Activated naive CD4-positive, alpha-beta T cell treated with anti-CD3 and anti-CD28 coated beads, Interleukin-2, amount 50 U/mL, for 72 hours (primary cell): ENCODE measurements around the gene GFAP. TPM values are rescaled to one million over a fixed set of nuclear protein-coding genes. Genes with fewer than 3 reads are reported as not detected.
"Not testable (repeated sequence)": the region's sequence is repeated elsewhere in the genome, so short reads cannot be mapped to it uniquely, and the experiment has no call there.

Source experiments
- ATAC-seq, 2 donors: fragments of 150-1000 bp; cut with Tn5 transposase; 2 replicates each; pipeline ENCODE4 v1.10.0; 2021; ENCODE audit warnings: mild to moderate bottlenecking in 2 of 2, moderate library complexity in 2 of 2
- DNase-seq, 2 donors: peaks; one replicate each; pipeline ENCODE4 v3.0.0; 2021 to 2022; ENCODE audit warnings: low spot score in 2 of 2
- H3K27ac Mint-ChIP-seq, 2 donors: one replicate each; pipeline ENCODE4 v1.8.0; 2022; ENCODE audit warnings: mild to moderate bottlenecking in 2 of 2, mixed read lengths in 2 of 2
- H3K36me3 Mint-ChIP-seq, 2 donors: one replicate each; pipeline ENCODE4 v1.8.0; 2022; ENCODE audit warnings: mixed read lengths in 2 of 2
- H3K9me3 Mint-ChIP-seq, 2 donors: one replicate each; pipeline ENCODE4 v1.8.0; 2022; ENCODE audit warnings: mixed read lengths in 2 of 2
- total RNA-seq, 2 donors: library from RNA; stranded (reverse); gene quantifications; one replicate each; pipeline ENCODE4 v1.2.3, GENCODE V29; 2022

The GFAP gene
- total RNA-seq, result not detected

GRCh38 chr17:44915321-44915726, at the start of gene GFAP:
Gene GFAP (minus strand): TSS chr17:44915500. CDS start chr17:44915486, 14 bp downstream.
- H3K27ac Mint-ChIP-seq, result no peak within 1 kb of the TSS
- DNase-seq (no peak), ATAC-seq (no peak)
- no peaks in the 10 kb centered on the region for H3K36me3 Mint-ChIP-seq
- no peaks in the 10 kb centered on the region for H3K9me3 Mint-ChIP-seq

GRCh38 chr17:44961921-44962350, 46.6 kb upstream of the GFAP start:
- no peak overlapping the region for H3K27ac Mint-ChIP-seq
- DNase-seq, result no peak

GRCh38 chr17:44960691-44961090, 45.4 kb upstream of the GFAP start:
- Mint-ChIP-seq H3K27ac (no peak overlapping the region), H3K9me3 (no peaks in the 10 kb centered on the region)
- no peak for ATAC-seq

More at GRCh38 chr17:44961921-44962350, 46.6 kb upstream of the GFAP start:
- ATAC-seq, result no peak
- H3K36me3 Mint-ChIP-seq, result no peaks in the 10 kb centered on the region
- H3K9me3 Mint-ChIP-seq, result no peaks in the 10 kb centered on the region

GRCh38 chr17:44959821-44960531, 44.7 kb upstream of the GFAP start:
- ATAC-seq, result peak; percentile 20 to 57
- Mint-ChIP-seq H3K27ac (no peak overlapping the region), H3K9me3 (no peaks in the 10 kb centered on the region), H3K36me3 (no peaks in the 10 kb centered on the region)
- DNase-seq, result no peak

More at GRCh38 chr17:44960691-44961090, 45.4 kb upstream of the GFAP start:
- DNase-seq, result no peak
- no peaks in the 10 kb centered on the region for H3K36me3 Mint-ChIP-seq

GRCh38 chr17:44956998-44957981, 42.0 kb upstream of the GFAP start:
- no peak overlapping the region for H3K27ac Mint-ChIP-seq
- H3K9me3 Mint-ChIP-seq, result no peaks in the 10 kb centered on the region
- no peaks in the 10 kb centered on the region for H3K36me3 Mint-ChIP-seq
- DNase-seq, result no peak
- no peak for ATAC-seq

GRCh38 chr17:44955674-44956425, 40.5 kb upstream of the GFAP start:
- DNase-seq, result no peak
- Mint-ChIP-seq H3K9me3 (no peaks in the 10 kb centered on the region), H3K36me3 (no peaks in the 10 kb centered on the region), H3K27ac (no peak overlapping the region)
- ATAC-seq, result no peak

- no peak for ATAC-seq
Observed at GRCh38 chr17:44952946-44953475, 37.7 kb upstream of the GFAP start.

GRCh38 chr17:44948315-44948795, 33.1 kb upstream of the GFAP start:
- Mint-ChIP-seq H3K27ac (peak overlapping the region; percentile 48 to 90), H3K9me3 (no peaks in the 10 kb centered on the region), H3K36me3 (peaks cover 16 to 19% of the 10 kb centered on the region in 2 donors)
- ATAC-seq (no peak), DNase-seq (no peak)

More at GRCh38 chr17:44952946-44953475, 37.7 kb upstream of the GFAP start:
- no peak for DNase-seq
- H3K9me3 Mint-ChIP-seq, result no peaks in the 10 kb centered on the region
- H3K36me3 Mint-ChIP-seq, result peaks cover 0 to 2% of the 10 kb centered on the region in 2 donors
- H3K27ac Mint-ChIP-seq, result no peak overlapping the region

GRCh38 chr17:44947461-44948314, 32.4 kb upstream of the GFAP start, which contains the start of gene KIF18B:
Gene KIF18B (minus strand): TSS chr17:44947773. CDS start chr17:44936344, 11,429 bp downstream.
- Mint-ChIP-seq H3K36me3 (peaks cover 16 to 19% of the 10 kb centered on the region in 2 donors), H3K9me3 (no peaks in the 10 kb centered on the region), H3K27ac (peak within 1 kb of the TSS; percentile 90 to 94)
- ATAC-seq (peak; percentile 97 to 98), DNase-seq (peak; percentile 90 to 94)

- not testable (repeated sequence) for ATAC-seq, DNase-seq, H3K9me3 Mint-ChIP-seq, H3K27ac Mint-ChIP-seq
- peaks cover 16 to 23% of the 10 kb centered on the region in 2 donors for H3K36me3 Mint-ChIP-seq
Observed at GRCh38 chr17:44945652-44946051, 30.4 kb upstream of the GFAP start.

GRCh38 chr17:44942456-44942855, 27.2 kb upstream of the GFAP start:
- Mint-ChIP-seq H3K9me3 (no peaks in the 10 kb centered on the region), H3K27ac (no peak overlapping the region)

GRCh38 chr17:44941712-44942331, 26.5 kb upstream of the GFAP start:
- ATAC-seq, result no peak
- no peak for DNase-seq
- H3K9me3 Mint-ChIP-seq, result no peaks in the 10 kb centered on the region
- no peak overlapping the region for H3K27ac Mint-ChIP-seq
- peaks cover 7 to 44% of the 10 kb centered on the region in 2 donors for H3K36me3 Mint-ChIP-seq

More at GRCh38 chr17:44942456-44942855, 27.2 kb upstream of the GFAP start:
- ATAC-seq (no peak), DNase-seq (no peak)
- peaks cover 11 to 44% of the 10 kb centered on the region in 2 donors for H3K36me3 Mint-ChIP-seq

- no peaks in the 10 kb centered on the region for H3K9me3 Mint-ChIP-seq
- no peak overlapping the region for H3K27ac Mint-ChIP-seq
- no peak for DNase-seq
- no peak for ATAC-seq
- peaks cover 0 to 34% of the 10 kb centered on the region in 2 donors for H3K36me3 Mint-ChIP-seq
Observed at GRCh38 chr17:44940768-44941167, 25.5 kb upstream of the GFAP start.

- DNase-seq (no peak), ATAC-seq (no peak)
- Mint-ChIP-seq H3K27ac (no peak overlapping the region), H3K9me3 (no peaks in the 10 kb centered on the region), H3K36me3 (peaks cover 0 to 38% of the 10 kb centered on the region in 2 donors)
Observed at GRCh38 chr17:44940317-44940716, 25.0 kb upstream of the GFAP start.

- Mint-ChIP-seq H3K27ac (peak overlapping the region; percentile 28 to 69), H3K36me3 (peaks cover 0 to 31% of the 10 kb centered on the region in 2 donors), H3K9me3 (no peaks in the 10 kb centered on the region)
- ATAC-seq, result peak in 1 of 2 donors; percentile 22
- DNase-seq, result peak in 1 of 2 donors; percentile 45
Observed at GRCh38 chr17:44935116-44935515, 19.8 kb upstream of the GFAP start.
